Neural cell (in vitro differentiated cells): ENCODE measurements around the gene LYSMD4.

Source experiments
- CTCF ChIP-seq: fragments of 450-650 bp; IDR thresholded peaks from 2 replicates; pipeline ENCODE4 v1.5.1; 2014; ENCODE audit warnings: antibody characterized with exemption, mild to moderate bottlenecking, moderate library complexity; ENCODE audit not compliant: poor library complexity, severe bottlenecking
- TAF1 ChIP-seq: IDR thresholded peaks from 2 replicates; pipeline ENCODE4 v1.6.1; 2012; ENCODE audit warnings: low read depth

GRCh38 chr15:99677540-99678134 is 55.6 kb downstream of the LYSMD4 start:
- TF ChIP-seq CTCF = no peak
- no peak for TF ChIP-seq TAF1
